GM20000 (cell line): ENCODE data around the gene SPTLC3.

Experiments used
- DNase-seq: peaks from one replicate; pipeline ENCODE4 v3.0.0; 2012; ENCODE audit warnings: low spot score
- CTCF ChIP-seq: IDR thresholded peaks from 2 replicates; pipeline ENCODE4 v1.5.1; 2012; ENCODE audit warnings: mild to moderate bottlenecking, control low read depth; ENCODE audit errors: extremely low read depth, missing control alignments

The SPTLC3 gene

DNA sequence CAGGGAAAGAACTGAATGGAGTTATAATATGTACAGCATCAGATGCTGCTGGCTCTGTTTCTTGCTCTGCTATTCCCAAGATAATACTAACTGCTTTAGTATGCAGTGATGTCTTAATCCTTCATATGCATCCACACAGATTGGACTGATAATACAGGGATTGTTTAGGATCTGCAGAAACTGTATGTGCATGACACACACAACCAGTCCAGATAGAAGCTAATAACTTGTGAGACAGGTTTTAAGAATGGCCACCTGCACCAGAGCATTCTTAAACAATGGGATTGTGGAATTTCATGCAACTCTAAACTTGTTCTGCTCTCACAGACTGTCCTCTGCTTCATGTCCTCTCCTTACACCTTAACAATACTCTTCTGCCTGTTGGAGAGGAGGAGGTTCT lies 90.9 kb downstream of the SPTLC3 start:
- TF ChIP-seq CTCF: no peak
- no peak for DNase-seq

GRCh38 chr20:13101276-13101675 lies 92.5 kb downstream of the SPTLC3 start:
- DNase-seq: no peak
- no peak for TF ChIP-seq CTCF

DNA sequence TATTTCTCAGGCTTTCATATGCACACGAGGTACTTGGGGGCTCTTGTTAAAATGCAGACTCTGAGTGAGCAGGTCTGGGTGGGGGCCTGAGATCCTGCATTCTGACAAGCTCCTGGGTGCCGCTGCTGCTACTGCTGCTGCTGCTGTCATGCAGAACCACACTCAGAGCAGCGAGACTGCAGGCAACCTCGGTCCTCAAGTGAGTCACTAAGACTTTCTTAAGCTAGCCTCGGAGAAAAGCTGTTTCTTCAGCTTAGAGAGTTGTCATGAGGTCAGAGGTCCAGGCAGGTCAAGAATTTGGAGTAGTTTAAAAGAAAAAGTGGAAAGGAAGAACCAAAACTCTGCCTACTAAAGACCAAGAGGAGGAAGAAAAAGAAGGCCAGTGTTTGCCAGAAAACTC lies 92.9 kb downstream of the SPTLC3 start:
- DNase-seq: no peak

GRCh38 chr20:13102237-13102636 lies 93.5 kb downstream of the SPTLC3 start:
- no peak for TF ChIP-seq CTCF
- no peak for DNase-seq

More for the DNA sequence above, 92.9 kb downstream of the SPTLC3 start:
- TF ChIP-seq CTCF: no peak

DNA sequence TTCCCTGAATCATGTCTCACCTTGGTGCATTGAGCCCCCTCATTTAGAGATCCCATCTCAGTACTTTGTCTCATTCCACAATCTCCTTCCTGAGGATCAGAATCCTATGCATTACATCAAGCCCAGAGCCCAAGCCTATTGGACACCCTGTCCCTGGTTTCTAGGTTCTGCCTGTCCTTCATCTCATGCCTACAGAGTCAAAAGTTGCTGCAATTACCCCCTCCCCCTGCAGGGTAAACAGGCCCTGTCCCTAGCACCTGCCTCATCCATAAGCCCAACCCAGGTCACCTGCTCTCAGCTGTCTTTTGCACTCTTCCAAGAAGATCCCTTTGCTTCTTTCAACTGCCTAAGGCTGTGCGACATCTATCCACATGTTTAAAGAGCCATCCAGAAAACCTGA lies 93.9 kb downstream of the SPTLC3 start:
- no peak for DNase-seq
- TF ChIP-seq CTCF: no peak

DNA sequence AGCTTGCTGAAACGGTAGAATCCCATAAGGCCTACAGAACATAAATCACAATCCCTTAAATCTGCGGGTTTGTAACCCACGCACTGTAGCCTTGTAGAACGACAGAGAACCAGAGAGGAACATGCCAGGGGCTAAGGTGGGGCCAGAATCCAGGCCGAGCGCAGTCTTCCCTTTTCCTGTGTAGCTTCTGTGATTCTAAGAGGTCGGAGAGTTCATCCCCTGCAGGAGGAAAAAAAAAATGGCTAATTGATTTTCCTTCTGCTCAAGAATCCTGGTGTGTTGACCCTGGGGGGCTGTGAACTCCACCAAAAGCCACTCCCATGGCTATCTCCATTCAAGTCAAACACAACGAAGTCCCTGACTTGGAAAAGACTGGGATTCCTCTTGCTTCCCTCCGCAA lies 96.3 kb downstream of the SPTLC3 start:
- no peak for TF ChIP-seq CTCF
- no peak for DNase-seq

GRCh38 chr20:13105864-13106457 lies 97.2 kb downstream of the SPTLC3 start:
- DNase-seq: peak; percentile 35
- TF ChIP-seq CTCF: peak; percentile 41
